ENCODE measurements around the gene UBR1. TPM values are rescaled to one million over a fixed set of nuclear protein-coding genes. Genes with fewer than 3 reads are reported as not detected.

The UBR1 gene
- total RNA-seq, 4 donors from 2014 or later: 9.3 to 22.3 (median 11.7) TPM

DNA sequence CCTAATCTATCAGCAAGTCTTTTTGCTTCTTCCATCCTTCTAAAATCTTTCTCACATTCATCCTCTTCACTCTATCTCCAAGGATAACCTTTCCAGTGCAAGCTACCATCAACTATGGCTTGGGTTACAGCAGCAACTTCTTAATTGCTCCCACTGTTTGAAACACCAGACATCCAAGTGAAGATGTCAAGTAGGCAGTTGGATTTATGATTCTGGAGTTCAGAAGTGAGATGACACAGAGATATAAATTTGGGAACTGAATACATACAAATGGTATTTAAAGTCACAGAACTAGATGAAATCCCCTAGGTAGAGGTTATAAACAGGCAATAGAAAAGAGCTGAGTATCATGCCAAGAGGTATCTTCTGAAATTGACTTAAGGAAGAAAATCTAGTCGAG, 3.7 kb downstream of the UBR1 start:
- H3K4me3 ChIP-seq: no peak overlapping the region
- intact Hi-C loops (cut with DNase I): no loop called here
- H3K36me3 ChIP-seq: peaks cover 0 to 30% (median 0%) of the 10 kb centered on the region in 3 donors
- no peaks in the 10 kb centered on the region for H3K9me3 ChIP-seq
- H3K27ac ChIP-seq: no peak overlapping the region
- no peak for TF ChIP-seq POLR2A (IDR thresholded peaks at IDR 0.05)
- TF ChIP-seq, protein P1, sequence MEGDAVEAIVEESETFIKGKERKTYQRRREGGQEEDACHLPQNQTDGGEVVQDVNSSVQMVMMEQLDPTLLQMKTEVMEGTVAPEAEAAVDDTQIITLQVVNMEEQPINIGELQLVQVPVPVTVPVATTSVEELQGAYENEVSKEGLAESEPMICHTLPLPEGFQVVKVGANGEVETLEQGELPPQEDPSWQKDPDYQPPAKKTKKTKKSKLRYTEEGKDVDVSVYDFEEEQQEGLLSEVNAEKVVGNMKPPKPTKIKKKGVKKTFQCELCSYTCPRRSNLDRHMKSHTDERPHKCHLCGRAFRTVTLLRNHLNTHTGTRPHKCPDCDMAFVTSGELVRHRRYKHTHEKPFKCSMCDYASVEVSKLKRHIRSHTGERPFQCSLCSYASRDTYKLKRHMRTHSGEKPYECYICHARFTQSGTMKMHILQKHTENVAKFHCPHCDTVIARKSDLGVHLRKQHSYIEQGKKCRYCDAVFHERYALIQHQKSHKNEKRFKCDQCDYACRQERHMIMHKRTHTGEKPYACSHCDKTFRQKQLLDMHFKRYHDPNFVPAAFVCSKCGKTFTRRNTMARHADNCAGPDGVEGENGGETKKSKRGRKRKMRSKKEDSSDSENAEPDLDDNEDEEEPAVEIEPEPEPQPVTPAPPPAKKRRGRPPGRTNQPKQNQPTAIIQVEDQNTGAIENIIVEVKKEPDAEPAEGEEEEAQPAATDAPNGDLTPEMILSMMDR (IDR thresholded peaks at IDR 0.05): no peak
- peaks cover 6 to 70% (median 30%) of the 10 kb centered on the region in 3 donors for H3K4me1 ChIP-seq
- DNase-seq: no peak
- 83 to 85% methylated on average over 1 of the region's 1 CpG for WGBS, 2 donors
- no peaks in the 10 kb centered on the region for H3K27me3 ChIP-seq

DNA sequence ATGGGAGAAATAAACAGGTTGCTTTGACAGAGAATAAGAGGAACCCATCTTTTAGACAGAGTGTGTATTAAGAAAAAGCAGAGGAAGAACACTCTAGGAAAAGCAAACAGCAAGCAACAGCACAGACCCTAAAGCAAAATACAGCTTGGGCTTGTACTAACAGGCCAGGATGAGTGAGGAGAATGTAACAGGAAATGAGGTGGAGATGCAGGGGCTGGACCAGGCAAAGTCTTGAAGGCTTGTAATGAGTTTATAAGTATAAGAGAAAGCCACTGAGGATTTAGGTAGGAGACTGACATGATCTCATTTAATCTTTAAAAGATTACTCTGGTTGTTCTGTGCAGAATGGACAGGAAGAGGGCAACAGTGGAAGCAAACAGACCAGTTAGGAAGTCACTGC, 4.9 kb downstream of the UBR1 start:
- H3K27ac ChIP-seq: peak overlapping the region in 1 of 4 donors; percentile 11

DNA sequence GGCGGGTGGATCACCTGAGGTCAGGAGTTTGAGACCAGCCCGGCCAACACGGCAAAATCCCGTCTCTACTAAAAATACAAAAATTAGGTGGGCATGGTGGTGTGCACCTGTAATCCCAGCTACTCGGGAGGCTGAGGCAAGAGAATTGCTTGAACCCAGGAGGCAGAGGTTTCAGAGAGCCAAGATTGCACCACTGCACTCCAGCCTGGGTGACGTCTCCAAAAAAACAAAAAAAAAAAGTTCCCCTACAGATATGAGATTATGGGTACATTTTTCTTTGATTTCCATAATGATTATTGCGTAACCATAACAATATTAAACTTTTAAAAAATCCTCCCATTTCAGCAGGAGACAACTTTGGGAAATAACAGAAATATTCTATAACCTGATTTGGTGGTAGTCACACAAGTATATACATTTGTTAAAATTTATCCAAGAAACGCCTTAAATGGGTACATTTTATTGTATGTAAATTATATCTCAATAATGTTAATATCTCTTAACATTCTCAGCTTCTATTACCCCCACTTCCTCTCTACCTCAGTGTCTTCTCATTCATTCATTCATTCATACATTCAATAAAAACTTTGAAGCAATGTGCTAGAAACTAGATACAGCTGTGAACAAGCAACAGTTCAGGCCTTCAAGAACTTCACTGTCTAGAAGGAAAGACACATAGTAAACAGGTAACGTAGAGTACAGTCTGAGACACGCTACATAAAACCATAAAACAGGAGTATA, 6.6 kb downstream of the UBR1 start:
- intact Hi-C loops (cut with DNase I): no loop called here
- whole genome bisulfite sequencing, 2 donors: 95 to 96% methylated on average over 10 of the region's 10 CpGs
- H3K27ac ChIP-seq: no peak overlapping the region
- no peak overlapping the region for H3K4me3 ChIP-seq
- H3K4me1 ChIP-seq: peaks cover 13 to 76% (median 34%) of the 10 kb centered on the region in 3 donors
- H3K9me3 ChIP-seq: no peaks in the 10 kb centered on the region
- peaks cover 0 to 33% (median 0%) of the 10 kb centered on the region in 3 donors for H3K36me3 ChIP-seq
- no peak for TF ChIP-seq POLR2A (IDR thresholded peaks at IDR 0.05)
- TF ChIP-seq, protein P1 (IDR thresholded peaks at IDR 0.05): no peak
- DNase-seq: no peak
- H3K27me3 ChIP-seq: no peaks in the 10 kb centered on the region

More for the DNA sequence above, 4.9 kb downstream of the UBR1 start:
- no peak for TF ChIP-seq POLR2A (IDR thresholded peaks at IDR 0.05)
- TF ChIP-seq, protein P1 (IDR thresholded peaks at IDR 0.05): no peak
- Histone ChIP-seq H3K36me3 (peaks cover 0 to 33% (median 0%) of the 10 kb centered on the region in 3 donors), H3K4me1 (peaks cover 6 to 74% (median 35%) of the 10 kb centered on the region in 3 donors), H3K4me3 (no peak overlapping the region), H3K27me3 (no peaks in the 10 kb centered on the region), H3K9me3 (no peaks in the 10 kb centered on the region)
- DNase-seq: no peak
- intact Hi-C loops (cut with DNase I): no loop called here

DNA sequence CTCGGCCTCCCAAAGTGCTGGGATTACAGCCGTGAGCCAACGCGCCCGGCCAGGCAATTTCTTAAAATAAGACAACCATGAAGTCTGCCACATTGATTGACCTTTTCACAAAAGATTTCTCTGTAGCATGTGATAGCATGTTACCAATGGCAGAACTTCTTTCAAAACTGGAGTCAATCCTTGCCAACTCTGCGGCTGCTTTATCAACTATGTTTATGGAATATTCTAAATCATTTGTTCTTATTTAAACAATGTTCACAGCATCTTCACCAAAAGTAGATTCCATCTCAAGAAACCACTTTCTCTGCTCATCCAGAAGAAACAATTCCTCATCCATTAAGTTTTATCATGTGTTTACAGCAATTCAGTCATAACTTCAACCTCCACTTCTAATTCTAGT, 9.4 kb downstream of the UBR1 start:
- no peaks in the 10 kb centered on the region for H3K27me3 ChIP-seq
- H3K36me3 ChIP-seq: peaks cover 0 to 38% (median 0%) of the 10 kb centered on the region in 3 donors
- 47 to 52% methylated on average over 5 to 6 of the region's 6 CpGs for WGBS, 2 donors
- no peak for DNase-seq
- H3K4me3 ChIP-seq: no peak overlapping the region
- no peaks in the 10 kb centered on the region for H3K9me3 ChIP-seq
- TF ChIP-seq, protein P1 (IDR thresholded peaks at IDR 0.05): no peak
- TF ChIP-seq POLR2A (IDR thresholded peaks at IDR 0.05): no peak
- H3K27ac ChIP-seq: no peak overlapping the region
- peaks cover 7 to 58% (median 23%) of the 10 kb centered on the region in 3 donors for H3K4me1 ChIP-seq
- intact Hi-C loops (cut with DNase I): no loop called here

DNA sequence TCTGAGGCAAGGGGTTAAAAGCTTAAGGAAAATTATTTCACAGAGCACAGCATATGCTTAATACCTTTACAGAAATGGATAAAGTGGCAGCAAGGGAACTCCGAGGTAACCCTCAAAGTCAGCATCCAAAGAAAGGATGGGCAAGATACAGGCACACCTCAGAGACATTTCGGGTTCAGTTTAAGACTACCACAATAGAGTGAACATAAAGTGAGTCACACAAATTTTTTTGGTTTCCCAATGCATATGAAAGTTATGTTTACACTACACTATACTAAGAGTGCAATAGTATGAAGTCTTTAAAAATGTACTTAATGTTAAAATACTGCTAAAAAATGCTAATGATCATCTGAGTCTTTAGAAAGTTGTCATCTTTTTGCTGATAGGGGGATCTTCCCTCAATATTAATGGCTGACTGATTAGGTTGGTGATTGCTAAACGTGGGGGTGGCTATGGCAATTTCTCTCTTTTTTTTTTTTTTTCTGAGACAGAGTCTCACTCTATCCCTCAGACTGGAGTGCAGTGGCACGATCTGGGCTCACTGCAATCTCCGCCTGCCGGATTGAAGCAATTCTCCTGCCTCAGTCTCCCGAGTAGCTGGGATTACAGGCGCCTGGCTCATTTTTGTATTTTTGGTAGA, 10.0 kb downstream of the UBR1 start:
- WGBS, 2 donors: 61 to 70% methylated on average over 7 to 8 of the region's 8 CpGs
- H3K27ac ChIP-seq: no peak overlapping the region
- DNase-seq: no peak

More for the DNA sequence above, 10.0 kb downstream of the UBR1 start:
- Histone ChIP-seq H3K4me1 (peaks cover 7 to 52% (median 17%) of the 10 kb centered on the region in 3 donors), H3K36me3 (peaks cover 0 to 33% (median 0%) of the 10 kb centered on the region in 3 donors), H3K9me3 (no peaks in the 10 kb centered on the region), H3K4me3 (no peak overlapping the region), H3K27me3 (no peaks in the 10 kb centered on the region)
- TF ChIP-seq POLR2A (IDR thresholded peaks at IDR 0.05): no peak
- TF ChIP-seq, protein P1 (IDR thresholded peaks at IDR 0.05): no peak
- intact Hi-C loops (cut with DNase I): no loop called here

Data from esophagus squamous epithelium (tissue), 5 donors.